Measurements from ENCODE around the gene ZFP64.

ZFP64 gene

DNA sequence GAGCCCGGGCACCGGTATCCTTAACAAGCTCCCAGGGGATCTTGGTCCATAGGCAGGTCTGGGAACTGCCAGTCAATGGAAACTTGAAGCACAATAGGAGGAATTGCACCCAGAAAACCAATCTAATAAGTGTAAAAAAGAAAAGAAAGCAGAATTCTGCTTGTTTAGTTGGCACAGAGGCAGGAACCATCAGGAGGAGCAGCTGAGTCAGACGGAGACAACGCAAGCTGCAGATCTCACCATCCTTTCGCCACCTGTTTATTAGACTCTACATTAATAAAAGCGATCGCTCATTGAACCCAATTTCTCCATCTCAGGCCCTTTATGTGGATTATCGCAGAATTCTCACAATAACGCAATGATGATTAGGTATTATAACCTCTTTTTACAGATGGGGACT lies 9.8 kb downstream of the ZFP64 start:
- no peaks in the 10 kb centered on the region for H3K9me3 ChIP-seq (ENCODE audit: insufficient read depth, low read depth, low read length)
- no peak overlapping the region for H3K23ac ChIP-seq (ENCODE audit: low read length)
- H2AFZ ChIP-seq (ENCODE audit: insufficient read depth, low read length, poor library complexity): no peak overlapping the region
- no peak overlapping the region for H4K12ac ChIP-seq (ENCODE audit: low read depth, low read length)
- no peak overlapping the region for H3K9ac ChIP-seq (ENCODE audit: low read length)
- H3K18ac ChIP-seq (ENCODE audit: low read length): no peak overlapping the region
- H3K27me3 ChIP-seq (ENCODE audit: insufficient read depth, low read length): no peaks in the 10 kb centered on the region
- H3K79me1 ChIP-seq (ENCODE audit: low read length): no peaks in the 10 kb centered on the region
- H3K14ac ChIP-seq (ENCODE audit: low read length): no peak overlapping the region
- H2AK5ac ChIP-seq (ENCODE audit: low read length): no peak overlapping the region
- no CpG with 5 or more reads among the region's 9 CpGs for WGBS (ENCODE audit: extremely low coverage, insufficient coverage, insufficient read length)
- no peak overlapping the region for H3K4me2 ChIP-seq (ENCODE audit: low read length)
- no peak overlapping the region for H2BK5ac ChIP-seq (ENCODE audit: low read depth, low read length, poor library complexity)
- no peak overlapping the region for H2BK12ac ChIP-seq (ENCODE audit: low read length)
- no peak overlapping the region for H2BK120ac ChIP-seq (ENCODE audit: insufficient read depth, low read length, poor library complexity)
- no peak for DNase-seq
- no peaks in the 10 kb centered on the region for H3K79me2 ChIP-seq (ENCODE audit: control insufficient read depth, insufficient read depth, low read length, poor library complexity)
- H3K27ac ChIP-seq (ENCODE audit: low read depth, low read length): no peak overlapping the region
- H3K4me3 ChIP-seq (ENCODE audit: low read depth, low read length): no peak overlapping the region
- H4K8ac ChIP-seq (ENCODE audit: low read depth, low read length): no peak overlapping the region
- H3K36me3 ChIP-seq (ENCODE audit: control insufficient read depth in 1 of 2, insufficient read depth in 2 of 2, low read length in 2 of 2): peaks cover 5 to 15% of the 10 kb centered on the region in 2 experiments
- H3K4me1 ChIP-seq (ENCODE audit: control insufficient read depth in 1 of 2, insufficient read depth in 2 of 2, low read length in 2 of 2): no peaks in the 10 kb centered on the region
- no peak overlapping the region for H3K4ac ChIP-seq (ENCODE audit: low read depth, low read length)
- H4K91ac ChIP-seq (ENCODE audit: low read depth, low read length): no peak overlapping the region

DNA sequence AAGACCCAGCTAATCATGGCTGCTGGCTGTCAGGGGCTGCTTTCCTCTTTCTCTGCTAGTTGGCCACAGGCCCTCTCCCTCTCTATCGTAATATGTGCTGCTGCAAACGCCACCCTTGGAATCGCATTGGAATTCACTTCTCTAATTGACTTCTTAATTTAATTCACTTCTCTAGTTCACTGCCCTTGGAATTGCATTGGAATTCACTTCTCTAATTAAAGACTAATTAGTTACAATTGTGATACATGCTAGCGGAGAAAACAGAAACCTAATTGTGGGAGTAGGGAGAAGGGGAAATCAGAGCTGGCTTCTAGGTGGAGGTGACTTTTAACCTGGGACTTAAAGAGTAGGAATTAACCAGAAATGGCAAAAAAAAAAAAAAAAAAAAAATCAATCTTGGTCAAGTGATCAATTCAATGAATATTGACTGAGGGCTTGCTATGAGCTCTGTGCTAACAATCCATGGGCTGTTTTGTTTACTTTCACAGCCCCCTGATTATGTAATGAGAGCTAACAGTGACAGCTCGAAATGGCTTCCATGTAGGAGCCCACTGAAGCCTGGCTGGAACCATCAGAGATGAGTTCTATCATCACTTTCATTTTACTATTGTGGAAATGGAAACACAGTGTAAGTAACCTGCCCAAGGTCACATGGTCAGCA lies 11.3 kb downstream of the ZFP64 start:
- no peaks in the 10 kb centered on the region for H3K79me2 ChIP-seq (ENCODE audit: control insufficient read depth, insufficient read depth, low read length, poor library complexity)
- H2BK12ac ChIP-seq (ENCODE audit: low read length): no peak overlapping the region
- H3K9ac ChIP-seq (ENCODE audit: low read length): no peak overlapping the region
- no peaks in the 10 kb centered on the region for H3K27me3 ChIP-seq (ENCODE audit: insufficient read depth, low read length)
- H3K36me3 ChIP-seq (ENCODE audit: control insufficient read depth in 1 of 2, insufficient read depth in 2 of 2, low read length in 2 of 2): peaks cover 4 to 12% of the 10 kb centered on the region in 2 experiments
- H3K4me2 ChIP-seq (ENCODE audit: low read length): no peak overlapping the region
- H3K4ac ChIP-seq (ENCODE audit: low read depth, low read length): no peak overlapping the region
- H3K4me3 ChIP-seq (ENCODE audit: low read depth, low read length): no peak overlapping the region
- H3K9me3 ChIP-seq (ENCODE audit: insufficient read depth, low read depth, low read length): no peaks in the 10 kb centered on the region
- no peak overlapping the region for H3K23ac ChIP-seq (ENCODE audit: low read length)
- no peak overlapping the region for H4K91ac ChIP-seq (ENCODE audit: low read depth, low read length)
- no peak overlapping the region for H3K27ac ChIP-seq (ENCODE audit: low read depth, low read length)
- no peak for DNase-seq
- H2BK5ac ChIP-seq (ENCODE audit: low read depth, low read length, poor library complexity): no peak overlapping the region
- H3K79me1 ChIP-seq (ENCODE audit: low read length): no peaks in the 10 kb centered on the region
- no peak overlapping the region for H2AK5ac ChIP-seq (ENCODE audit: low read length)
- no CpG with 5 or more reads among the region's 5 CpGs for WGBS (ENCODE audit: extremely low coverage, insufficient coverage, insufficient read length)
- no peak overlapping the region for H3K18ac ChIP-seq (ENCODE audit: low read length)
- no peak overlapping the region for H4K12ac ChIP-seq (ENCODE audit: low read depth, low read length)
- H3K14ac ChIP-seq (ENCODE audit: low read length): no peak overlapping the region
- H2AFZ ChIP-seq (ENCODE audit: insufficient read depth, low read length, poor library complexity): no peak overlapping the region
- H4K8ac ChIP-seq (ENCODE audit: low read depth, low read length): no peak overlapping the region
- H3K4me1 ChIP-seq (ENCODE audit: control insufficient read depth in 1 of 2, insufficient read depth in 2 of 2, low read length in 2 of 2): no peaks in the 10 kb centered on the region
- H2BK120ac ChIP-seq (ENCODE audit: insufficient read depth, low read length, poor library complexity): no peak overlapping the region

GRCh38 chr20:52179331-52180179 lies 12.0 kb downstream of the ZFP64 start:
- no peak overlapping the region for H2BK120ac ChIP-seq (ENCODE audit: insufficient read depth, low read length, poor library complexity)
- H3K4ac ChIP-seq (ENCODE audit: low read depth, low read length): no peak overlapping the region
- H4K8ac ChIP-seq (ENCODE audit: low read depth, low read length): no peak overlapping the region
- no peaks in the 10 kb centered on the region for H3K79me1 ChIP-seq (ENCODE audit: low read length)
- no peaks in the 10 kb centered on the region for H3K9me3 ChIP-seq (ENCODE audit: insufficient read depth, low read depth, low read length)
- no peak overlapping the region for H3K9ac ChIP-seq (ENCODE audit: low read length)
- no peaks in the 10 kb centered on the region for H3K79me2 ChIP-seq (ENCODE audit: control insufficient read depth, insufficient read depth, low read length, poor library complexity)
- no peak overlapping the region for H4K91ac ChIP-seq (ENCODE audit: low read depth, low read length)
- H3K23ac ChIP-seq (ENCODE audit: low read length): no peak overlapping the region
- H3K27ac ChIP-seq (ENCODE audit: low read depth, low read length): no peak overlapping the region
- no peak overlapping the region for H3K4me3 ChIP-seq (ENCODE audit: low read depth, low read length)
- H3K4me2 ChIP-seq (ENCODE audit: low read length): no peak overlapping the region
- H4K12ac ChIP-seq (ENCODE audit: low read depth, low read length): no peak overlapping the region
- no peak overlapping the region for H3K14ac ChIP-seq (ENCODE audit: low read length)
- no peak overlapping the region for H2BK5ac ChIP-seq (ENCODE audit: low read depth, low read length, poor library complexity)
- H3K4me1 ChIP-seq (ENCODE audit: control insufficient read depth in 1 of 2, insufficient read depth in 2 of 2, low read length in 2 of 2): no peaks in the 10 kb centered on the region
- H3K36me3 ChIP-seq (ENCODE audit: control insufficient read depth in 1 of 2, insufficient read depth in 2 of 2, low read length in 2 of 2): peaks cover 4 to 8% of the 10 kb centered on the region in 2 experiments
- DNase-seq: peak in 1 of 2 donors; percentile 1
- H2BK12ac ChIP-seq (ENCODE audit: low read length): no peak overlapping the region
- H2AFZ ChIP-seq (ENCODE audit: insufficient read depth, low read length, poor library complexity): no peak overlapping the region
- H3K27me3 ChIP-seq (ENCODE audit: insufficient read depth, low read length): no peaks in the 10 kb centered on the region
- WGBS (ENCODE audit: extremely low coverage, insufficient coverage, insufficient read length): no CpG with 5 or more reads among the region's 4 CpGs
- no peak overlapping the region for H2AK5ac ChIP-seq (ENCODE audit: low read length)
- H3K18ac ChIP-seq (ENCODE audit: low read length): no peak overlapping the region

DNA sequence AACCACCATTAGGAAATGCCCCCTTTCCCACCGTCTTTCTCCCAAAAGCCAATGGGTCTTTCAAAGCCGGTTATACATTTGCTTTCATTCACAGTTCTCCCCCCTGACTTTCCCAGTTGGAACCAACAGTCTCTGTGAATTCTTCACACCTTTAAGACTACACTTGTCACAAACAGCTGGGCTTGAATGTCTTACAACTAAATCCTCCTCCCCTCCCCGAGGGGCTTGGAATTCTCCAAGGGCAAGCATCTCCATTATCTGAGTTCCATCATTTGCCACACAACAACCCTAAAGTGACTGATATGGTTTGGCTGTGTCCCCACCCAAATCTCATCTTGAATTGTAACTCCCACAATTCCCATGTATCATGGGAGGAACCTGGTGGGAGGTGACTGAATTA lies 12.9 kb downstream of the ZFP64 start:
- Histone ChIP-seq H3K4ac (ENCODE audit: low read depth, low read length) (no peak overlapping the region), H3K4me2 (ENCODE audit: low read length) (no peak overlapping the region), H3K18ac (ENCODE audit: low read length) (no peak overlapping the region), H4K91ac (ENCODE audit: low read depth, low read length) (no peak overlapping the region), H3K79me1 (ENCODE audit: low read length) (no peaks in the 10 kb centered on the region), H2BK120ac (ENCODE audit: insufficient read depth, low read length, poor library complexity) (no peak overlapping the region), H3K4me1 (ENCODE audit: control insufficient read depth in 1 of 2, insufficient read depth in 2 of 2, low read length in 2 of 2) (no peaks in the 10 kb centered on the region), H3K27ac (ENCODE audit: low read depth, low read length) (no peak overlapping the region), H2AFZ (ENCODE audit: insufficient read depth, low read length, poor library complexity) (no peak overlapping the region), H3K14ac (ENCODE audit: low read length) (no peak overlapping the region), H3K9ac (ENCODE audit: low read length) (no peak overlapping the region), H3K36me3 (ENCODE audit: control insufficient read depth in 1 of 2, insufficient read depth in 2 of 2, low read length in 2 of 2) (peaks cover under 1 to 3% of the 10 kb centered on the region in 2 experiments), H3K79me2 (ENCODE audit: control insufficient read depth, insufficient read depth, low read length, poor library complexity) (no peaks in the 10 kb centered on the region), H4K8ac (ENCODE audit: low read depth, low read length) (no peak overlapping the region), H2BK5ac (ENCODE audit: low read depth, low read length, poor library complexity) (no peak overlapping the region), H3K4me3 (ENCODE audit: low read depth, low read length) (no peak overlapping the region), H3K27me3 (ENCODE audit: insufficient read depth, low read length) (no peaks in the 10 kb centered on the region), H4K12ac (ENCODE audit: low read depth, low read length) (no peak overlapping the region), H2AK5ac (ENCODE audit: low read length) (no peak overlapping the region), H3K23ac (ENCODE audit: low read length) (no peak overlapping the region), H3K9me3 (ENCODE audit: insufficient read depth, low read depth, low read length) (no peaks in the 10 kb centered on the region), H2BK12ac (ENCODE audit: low read length) (no peak overlapping the region)
- no peak for DNase-seq
- no CpG with 5 or more reads among the region's 3 CpGs for WGBS (ENCODE audit: extremely low coverage, insufficient coverage, insufficient read length)
